ENCODE results near the gene INTS1.

DNA sequence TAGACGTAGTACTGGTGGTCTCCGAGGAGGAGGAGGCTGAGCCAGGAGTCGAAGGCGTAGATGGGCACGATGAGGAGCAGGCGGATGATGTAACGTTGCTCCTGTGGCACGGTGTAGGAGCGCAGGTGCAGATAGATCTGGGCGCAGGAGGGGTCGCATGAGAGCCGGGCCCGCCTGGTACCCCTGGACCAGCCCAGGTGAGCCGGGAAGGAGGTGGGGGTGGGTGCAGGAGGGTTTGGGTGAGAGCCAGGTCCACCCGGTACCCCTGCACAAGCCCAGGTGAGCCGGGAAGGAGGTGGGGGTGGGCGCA lies 46.6 kb upstream of the INTS1 start:
- TF ChIP-seq, protein P1, sequence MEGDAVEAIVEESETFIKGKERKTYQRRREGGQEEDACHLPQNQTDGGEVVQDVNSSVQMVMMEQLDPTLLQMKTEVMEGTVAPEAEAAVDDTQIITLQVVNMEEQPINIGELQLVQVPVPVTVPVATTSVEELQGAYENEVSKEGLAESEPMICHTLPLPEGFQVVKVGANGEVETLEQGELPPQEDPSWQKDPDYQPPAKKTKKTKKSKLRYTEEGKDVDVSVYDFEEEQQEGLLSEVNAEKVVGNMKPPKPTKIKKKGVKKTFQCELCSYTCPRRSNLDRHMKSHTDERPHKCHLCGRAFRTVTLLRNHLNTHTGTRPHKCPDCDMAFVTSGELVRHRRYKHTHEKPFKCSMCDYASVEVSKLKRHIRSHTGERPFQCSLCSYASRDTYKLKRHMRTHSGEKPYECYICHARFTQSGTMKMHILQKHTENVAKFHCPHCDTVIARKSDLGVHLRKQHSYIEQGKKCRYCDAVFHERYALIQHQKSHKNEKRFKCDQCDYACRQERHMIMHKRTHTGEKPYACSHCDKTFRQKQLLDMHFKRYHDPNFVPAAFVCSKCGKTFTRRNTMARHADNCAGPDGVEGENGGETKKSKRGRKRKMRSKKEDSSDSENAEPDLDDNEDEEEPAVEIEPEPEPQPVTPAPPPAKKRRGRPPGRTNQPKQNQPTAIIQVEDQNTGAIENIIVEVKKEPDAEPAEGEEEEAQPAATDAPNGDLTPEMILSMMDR (IDR thresholded peaks at IDR 0.05; ENCODE audit: low read depth, low read length, poor library complexity, severe bottlenecking) = no peak
- TF ChIP-seq EZH2phosphoT487 (IDR thresholded peaks at IDR 0.05; ENCODE audit: borderline replicate concordance, low read length) = no peak
